DND-41 (cell line): ENCODE measurements around the gene HOXB4.

Experiments used
- CTCF ChIP-seq: IDR thresholded peaks from 2 replicates; pipeline ENCODE4 v1.5.1; 2012; ENCODE audit warnings: borderline replicate concordance, low read length, moderate library complexity, mild to moderate bottlenecking; ENCODE audit not compliant: poor library complexity, severe bottlenecking; ENCODE audit errors: extremely low read depth
- EZH2 ChIP-seq: IDR thresholded peaks from 3 replicates; pipeline ENCODE4 v1.6.1; 2012; ENCODE audit warnings: borderline replicate concordance, low read depth, mild to moderate bottlenecking, moderate library complexity, low read length, inconsistent platforms; ENCODE audit not compliant: severe bottlenecking

- TF ChIP-seq CTCF, result no peak
- TF ChIP-seq EZH2, result no peak
These were observed 44.7 kb upstream of the HOXB4 start for GRCh38 chr17:48622857-48623256.
